ENCODE data around the gene SMIM1.

The SMIM1 gene

GRCh38 chr1:3824650-3825049 is 52.1 kb downstream of the SMIM1 start:
- DNase-seq: no peak

GRCh38 chr1:3825356-3825755 is 52.8 kb downstream of the SMIM1 start:
- no peak for DNase-seq

Measured in inflammatory macrophage treated with lipopolysaccharide for 4 hours (primary cell).